SK-N-SH treated with all-trans-retinoic acid at 6 μM for 48 hours (cell line): ENCODE data around the gene KCNT1.

Source experiments
- ATAC-seq: fragments of 200-7000 bp; cut with Tn5 transposase; 3 replicates; pipeline ENCODE4 v1.9.1; 2020; ENCODE audit warnings: mild to moderate bottlenecking, moderate library complexity
- ARNTL ChIP-seq: fragments of 450-650 bp; formaldehyde crosslinking; IDR thresholded peaks from 2 replicates; pipeline ENCODE4 v1.5.0; 2020; ENCODE audit warnings: low read depth, mild to moderate bottlenecking, moderate library complexity, borderline replicate concordance
- BACH2 ChIP-seq: fragments of 250-450 bp; sonication (Bioruptor Pico); IDR thresholded peaks from 2 replicates; pipeline ENCODE4 v1.9.0; 2021; ENCODE audit warnings: mild to moderate bottlenecking, borderline replicate concordance
- CREB5 ChIP-seq: fragments of 250-450 bp; sonication (Bioruptor Pico); IDR thresholded peaks from 2 replicates; pipeline ENCODE4 v1.5.1; 2020; ENCODE audit warnings: low read depth, mild to moderate bottlenecking, moderate library complexity
- CSRNP3 ChIP-seq: fragments of 250-450 bp; sonication (Bioruptor Pico); IDR thresholded peaks from 2 replicates; pipeline ENCODE4 v1.5.1; 2021; ENCODE audit warnings: mild to moderate bottlenecking, moderate library complexity
- ESRRG ChIP-seq: fragments of 250-450 bp; sonication (Bioruptor Pico); IDR thresholded peaks from 2 replicates; pipeline ENCODE4 v1.6.1; 2021; ENCODE audit warnings: mild to moderate bottlenecking
- GLIS3 ChIP-seq: fragments of 250-450 bp; sonication (Bioruptor Pico); IDR thresholded peaks from 2 replicates; pipeline ENCODE4 v1.5.0; 2020; ENCODE audit warnings: mild to moderate bottlenecking, moderate library complexity
- ISL1 ChIP-seq: fragments of 250-450 bp; sonication (Bioruptor Pico); IDR thresholded peaks from 2 replicates; pipeline ENCODE4 v2.1.2; 2022; ENCODE audit warnings: mild to moderate bottlenecking, moderate library complexity
- OSR1 ChIP-seq: fragments of 250-450 bp; sonication (Bioruptor Pico); IDR thresholded peaks from 2 replicates; pipeline ENCODE4 v1.8.0; 2022; ENCODE audit warnings: moderate library complexity, mild to moderate bottlenecking, inconsistent platforms
- PATZ1 ChIP-seq: fragments of 250-450 bp; sonication (Bioruptor Pico); IDR thresholded peaks from 2 replicates; pipeline ENCODE4 v1.8.0; 2020; ENCODE audit warnings: mild to moderate bottlenecking, moderate library complexity, borderline replicate concordance
- POU6F1 ChIP-seq: fragments of 250-450 bp; sonication (Bioruptor Pico); IDR thresholded peaks from 2 replicates; pipeline ENCODE4 v1.8.0; 2021; ENCODE audit warnings: low read depth, mild to moderate bottlenecking, moderate library complexity, borderline replicate concordance
- PPARA ChIP-seq: fragments of 250-450 bp; sonication (Bioruptor Pico); IDR thresholded peaks from 2 replicates; pipeline ENCODE4 v1.5.0; 2020; ENCODE audit warnings: mild to moderate bottlenecking, borderline replicate concordance
- RARB ChIP-seq: fragments of 250-450 bp; sonication (Bioruptor Pico); IDR thresholded peaks from 2 replicates; pipeline ENCODE4 v1.8.0; 2021; ENCODE audit warnings: mild to moderate bottlenecking, moderate library complexity
- SNAI2 ChIP-seq: fragments of 250-450 bp; sonication (Bioruptor Pico); IDR thresholded peaks from 2 replicates; pipeline ENCODE4 v1.5.0; 2020; ENCODE audit warnings: mild to moderate bottlenecking, moderate library complexity
- TCF4 ChIP-seq: fragments of 250-450 bp; sonication (Bioruptor Pico); IDR thresholded peaks from 2 replicates; pipeline ENCODE4 v1.8.0; 2021; ENCODE audit warnings: mild to moderate bottlenecking, moderate library complexity, borderline replicate concordance
- TOX ChIP-seq: fragments of 250-450 bp; sonication (Bioruptor Pico); IDR thresholded peaks from 2 replicates; pipeline ENCODE4 v1.8.0; 2021; ENCODE audit warnings: mild to moderate bottlenecking, moderate library complexity, borderline replicate concordance
- TSHZ2 ChIP-seq: fragments of 250-450 bp; sonication (Bioruptor Pico); IDR thresholded peaks from 2 replicates; pipeline ENCODE4 v1.5.0; 2020; ENCODE audit warnings: mild to moderate bottlenecking, moderate library complexity
- ZC3H10 ChIP-seq: fragments of 250-450 bp; sonication (Bioruptor Pico); IDR thresholded peaks from 2 replicates; pipeline ENCODE4 v1.5.1; 2021; ENCODE audit warnings: mild to moderate bottlenecking, moderate library complexity
- ZFP3 ChIP-seq: fragments of 250-450 bp; sonication (Bioruptor Pico); IDR thresholded peaks from 2 replicates; pipeline ENCODE4 v1.5.0; 2020; ENCODE audit warnings: mild to moderate bottlenecking, moderate library complexity
- ZFP30 ChIP-seq: fragments of 450-650 bp; formaldehyde crosslinking; IDR thresholded peaks from 2 replicates; pipeline ENCODE4 v1.5.0; 2022; ENCODE audit warnings: mild to moderate bottlenecking, moderate library complexity
- ZNF565 ChIP-seq: fragments of 450-650 bp; formaldehyde crosslinking; conservative IDR thresholded peaks from 2 replicates; pipeline ENCODE4 v1.5.0; 2020; ENCODE audit warnings: low read depth, mild to moderate bottlenecking, moderate library complexity
- ZNF70 ChIP-seq: fragments of 450-650 bp; formaldehyde crosslinking; IDR thresholded peaks from 2 replicates; pipeline ENCODE4 v1.5.0; 2020; ENCODE audit warnings: mild to moderate bottlenecking, moderate library complexity
- ZNF8 ChIP-seq: fragments of 450-650 bp; formaldehyde crosslinking; IDR thresholded peaks from 2 replicates; pipeline ENCODE4 v1.5.0; 2020; ENCODE audit warnings: mild to moderate bottlenecking, moderate library complexity

The KCNT1 gene

GRCh38 chr9:135663857-135664256 lies 38.1 kb upstream of the KCNT1 start:
- no peak for ATAC-seq

GRCh38 chr9:135664266-135664665 lies 37.7 kb upstream of the KCNT1 start:
- no peak for ATAC-seq
- TF ChIP-seq ZNF70 (CRISPR knock-in tag) (no peak), ZNF8 (CRISPR knock-in tag) (no peak)

More at GRCh38 chr9:135663857-135664256, 38.1 kb upstream of the KCNT1 start:
- TF ChIP-seq CREB5 (no peak), PPARA (no peak), TOX (no peak), RARB (no peak), TCF4 (CRISPR knock-in tag) (no peak), PATZ1 (no peak), ZFP30 (no peak), TSHZ2 (CRISPR knock-in tag) (no peak), ZNF8 (CRISPR knock-in tag) (no peak), ZNF70 (CRISPR knock-in tag) (no peak), ISL1 (CRISPR knock-in tag) (no peak), ESRRG (CRISPR knock-in tag) (no peak), CSRNP3 (no peak)

GRCh38 chr9:135664801-135665794 lies 36.9 kb upstream of the KCNT1 start:
- TF ChIP-seq CSRNP3 = no peak
- no peak for TF ChIP-seq TCF4 (CRISPR knock-in tag)
- no peak for TF ChIP-seq ZFP30
- TF ChIP-seq OSR1 = no peak
- TF ChIP-seq ARNTL = no peak
- no peak for TF ChIP-seq ZFP3 (CRISPR knock-in tag)
- TF ChIP-seq SNAI2 = no peak
- no peak for TF ChIP-seq CREB5
- ATAC-seq = no peak; the same call in 2 of the 3 replicates

- ATAC-seq = no peak
- no peak for TF ChIP-seq GLIS3
- TF ChIP-seq ZNF565 (CRISPR knock-in tag) = no peak
- no peak for TF ChIP-seq ZFP3 (CRISPR knock-in tag)
- no peak for TF ChIP-seq BACH2 (CRISPR knock-in tag)
- no peak for TF ChIP-seq TOX
- TF ChIP-seq SNAI2 = no peak
- TF ChIP-seq ESRRG (CRISPR knock-in tag) = no peak
- no peak for TF ChIP-seq ARNTL
- no peak for TF ChIP-seq CSRNP3
- no peak for TF ChIP-seq ISL1 (CRISPR knock-in tag)
- TF ChIP-seq TCF4 (CRISPR knock-in tag) = no peak
- TF ChIP-seq ZC3H10 (CRISPR knock-in tag) = no peak
- no peak for TF ChIP-seq POU6F1
These were observed 36.2 kb upstream of the KCNT1 start for GRCh38 chr9:135665795-135666189.
